Amygdala (tissue), 56 donors: ENCODE data around the gene ATXN3.

Experiments used
- DNase-seq, 56 donors: peaks; one replicate each; lab custom pipeline; 2025; lab: John Stamatoyannopoulos, UW

The ATXN3 gene

DNA sequence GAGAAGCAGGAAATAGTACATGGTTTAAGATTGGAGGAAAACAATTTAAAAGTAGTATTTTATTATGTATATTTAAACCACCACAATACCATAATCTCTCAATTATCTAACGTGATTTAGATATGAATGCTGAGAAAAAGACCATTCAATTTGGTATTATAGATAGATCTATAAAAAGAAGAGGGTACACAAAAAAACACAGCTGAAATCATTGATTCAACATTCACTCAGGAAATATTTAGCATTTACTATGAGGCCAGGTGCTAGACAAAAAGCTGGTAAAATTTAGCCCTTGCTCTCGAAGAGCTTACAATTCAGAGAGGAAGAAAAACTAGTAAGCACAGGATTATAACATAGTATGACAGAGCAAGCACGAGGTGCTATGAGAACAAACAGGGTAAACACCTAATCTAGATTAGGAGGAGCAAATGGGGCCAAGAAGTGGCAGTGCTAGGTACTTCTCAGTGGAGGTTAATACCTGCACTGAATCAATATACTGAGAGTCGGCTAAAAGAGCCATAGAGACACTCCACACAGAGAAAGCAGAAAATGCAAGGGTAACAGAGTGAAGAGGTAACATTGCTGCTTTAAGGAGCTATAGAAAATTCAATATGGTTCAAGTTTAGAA is 94.1 kb downstream of the ATXN3 start:
- no peak for DNase-seq

DNA sequence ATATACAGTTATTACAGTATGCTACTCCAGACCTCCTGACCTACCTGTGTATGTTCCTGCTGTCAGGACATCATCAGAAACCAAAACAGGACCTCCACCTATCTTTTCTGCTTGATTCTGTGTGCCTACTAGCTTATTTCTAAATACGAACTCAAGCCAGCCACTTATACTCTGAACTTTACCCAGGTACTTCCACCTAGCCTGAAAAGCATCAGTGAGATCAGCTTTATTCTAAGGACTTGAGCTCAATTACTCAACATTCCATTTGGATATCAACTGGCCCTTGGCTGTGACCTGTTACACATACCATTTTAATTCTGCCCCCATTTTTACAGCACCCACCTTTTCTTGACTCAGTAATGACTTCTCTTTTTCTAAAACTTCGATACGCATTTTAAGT is 95.7 kb downstream of the ATXN3 start:
- DNase-seq: no peak

DNA sequence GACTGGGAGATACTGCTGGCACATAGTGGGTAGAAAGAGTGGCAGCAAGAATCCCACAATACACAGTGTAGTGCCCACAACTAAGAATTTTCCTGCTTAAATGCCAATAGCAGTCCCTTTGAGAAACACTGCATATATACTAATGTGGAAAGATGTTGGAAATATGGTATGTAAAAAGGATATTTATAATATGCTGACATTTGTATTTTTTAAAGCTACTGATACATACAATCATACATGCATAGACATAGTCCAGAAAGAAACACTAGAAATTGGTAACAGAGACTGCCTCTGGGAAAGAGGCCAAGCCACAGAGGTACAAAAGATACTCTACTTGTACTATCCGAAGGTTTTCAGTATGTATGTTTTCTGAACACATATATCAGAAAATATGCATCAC is 96.8 kb downstream of the ATXN3 start:
- no peak for DNase-seq
